Measurements from ENCODE around the gene ATP6V0C.

ATP6V0C gene

GRCh38 chr16:2493605-2494004 lies 20.1 kb upstream of the ATP6V0C start:
- no peak for DNase-seq

DNA sequence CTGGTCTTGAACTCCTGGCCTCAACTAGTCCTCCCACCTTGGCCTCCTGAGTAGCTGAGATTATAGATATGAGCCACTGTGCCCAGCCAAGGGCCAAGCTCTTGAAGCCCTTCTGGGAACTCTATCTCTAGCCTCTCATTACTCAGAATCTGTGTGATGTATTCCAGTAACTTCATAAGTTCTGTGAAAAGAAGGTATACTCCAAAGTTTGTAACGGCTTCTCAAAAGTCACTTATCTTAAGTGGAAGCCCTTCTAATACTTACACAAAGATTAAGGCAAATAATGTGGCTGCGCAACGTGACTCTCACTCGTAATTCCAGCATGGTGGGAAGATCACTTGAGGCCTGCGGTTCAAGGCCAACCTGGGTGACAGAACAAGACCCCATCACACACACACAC lies 19.1 kb upstream of the ATP6V0C start:
- no peak for DNase-seq

GRCh38 chr16:2495041-2495440 lies 18.7 kb upstream of the ATP6V0C start:
- no peak for DNase-seq

GRCh38 chr16:2496223-2497115 lies 17.3 kb upstream of the ATP6V0C start:
- no peak for DNase-seq

- no peak for DNase-seq
These were observed 16.6 kb upstream of the ATP6V0C start for GRCh38 chr16:2497116-2497630.

- DNase-seq = no peak
These were observed 15.9 kb upstream of the ATP6V0C start for GRCh38 chr16:2497695-2498484.

DNA sequence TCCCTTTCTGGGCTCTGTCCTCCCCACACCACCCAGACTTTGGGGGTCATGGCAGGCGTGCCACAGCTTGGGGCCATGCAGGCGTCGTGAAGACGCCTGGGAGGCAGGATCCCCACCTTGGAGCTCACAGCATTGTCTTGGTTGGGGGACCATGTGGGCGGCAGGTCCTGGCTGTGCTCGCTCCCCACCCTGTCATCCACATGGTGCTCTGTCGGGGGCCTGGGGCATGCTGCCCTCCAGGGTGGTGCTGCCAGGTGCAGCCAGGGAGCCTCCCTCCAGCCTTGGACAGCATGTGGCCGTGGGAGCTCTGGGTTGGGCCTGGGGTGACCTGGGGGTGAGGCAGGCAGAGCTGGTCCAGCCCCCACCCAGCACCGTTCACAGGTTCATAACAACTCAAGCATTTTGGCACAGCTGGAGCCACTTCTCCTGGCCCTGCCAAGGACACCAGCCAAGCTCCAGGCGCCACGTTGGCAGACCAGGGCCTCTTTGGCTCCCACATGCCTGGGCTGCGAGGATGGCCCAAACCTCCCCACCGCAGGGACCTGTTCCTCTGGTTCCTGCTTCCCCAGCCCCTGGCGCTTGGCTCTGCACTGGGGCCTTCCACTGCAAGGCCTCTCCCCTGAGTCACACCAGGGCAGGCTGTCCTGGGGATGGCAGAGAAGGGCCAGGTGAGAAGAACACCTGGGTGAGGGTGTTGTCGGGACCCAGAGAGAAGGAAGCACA lies 15.1 kb upstream of the ATP6V0C start:
- DNase-seq = no peak

- no peak for DNase-seq
These were observed 14.3 kb upstream of the ATP6V0C start for GRCh38 chr16:2499454-2499853.

- no peak for DNase-seq
These were observed 13.8 kb upstream of the ATP6V0C start for GRCh38 chr16:2499890-2500429.

- DNase-seq = no peak
These were observed 13.3 kb upstream of the ATP6V0C start for GRCh38 chr16:2500430-2500917.

DNA sequence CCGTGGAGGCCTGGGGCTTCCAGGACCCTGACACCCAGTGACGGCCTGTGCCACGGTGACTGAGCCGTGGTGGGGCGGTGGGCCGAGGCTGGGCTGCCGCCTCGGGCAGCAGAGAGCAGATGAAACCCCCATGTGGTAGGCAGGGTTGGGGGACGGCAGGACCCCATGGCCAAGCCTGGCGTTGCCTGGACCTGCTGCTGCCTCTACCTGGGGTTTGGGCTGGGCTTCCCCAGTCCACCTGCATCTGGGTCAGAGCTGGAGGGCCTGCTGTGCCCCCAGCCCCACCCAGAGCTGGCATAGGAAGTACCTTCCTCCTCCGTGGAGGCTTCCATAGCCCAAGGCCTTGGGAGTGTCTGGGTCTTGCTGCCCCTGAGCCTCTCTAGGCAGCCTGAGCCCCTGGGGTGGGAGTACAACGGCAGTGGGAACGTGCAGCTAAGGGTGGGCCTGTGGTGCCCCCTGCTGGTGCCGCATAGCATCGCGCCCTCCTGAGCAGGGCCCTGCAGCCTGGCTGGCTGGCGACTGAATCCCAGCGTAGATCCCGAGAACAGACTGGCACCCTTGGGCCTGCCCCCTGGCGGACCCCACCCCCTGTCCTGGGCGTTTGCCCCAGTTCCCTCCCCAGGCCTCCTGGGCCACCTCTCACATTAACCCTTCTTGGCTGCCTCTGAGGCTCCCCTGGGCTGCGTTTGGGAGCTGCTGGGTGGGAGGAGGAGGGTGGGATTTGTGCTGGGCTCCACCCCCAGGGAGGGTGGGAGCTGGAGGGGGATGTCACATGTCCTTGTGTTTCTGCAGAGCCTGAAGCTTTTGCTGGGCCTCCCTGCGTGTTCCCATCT lies 12.6 kb upstream of the ATP6V0C start:
- peak; percentile 89 for DNase-seq

DNA sequence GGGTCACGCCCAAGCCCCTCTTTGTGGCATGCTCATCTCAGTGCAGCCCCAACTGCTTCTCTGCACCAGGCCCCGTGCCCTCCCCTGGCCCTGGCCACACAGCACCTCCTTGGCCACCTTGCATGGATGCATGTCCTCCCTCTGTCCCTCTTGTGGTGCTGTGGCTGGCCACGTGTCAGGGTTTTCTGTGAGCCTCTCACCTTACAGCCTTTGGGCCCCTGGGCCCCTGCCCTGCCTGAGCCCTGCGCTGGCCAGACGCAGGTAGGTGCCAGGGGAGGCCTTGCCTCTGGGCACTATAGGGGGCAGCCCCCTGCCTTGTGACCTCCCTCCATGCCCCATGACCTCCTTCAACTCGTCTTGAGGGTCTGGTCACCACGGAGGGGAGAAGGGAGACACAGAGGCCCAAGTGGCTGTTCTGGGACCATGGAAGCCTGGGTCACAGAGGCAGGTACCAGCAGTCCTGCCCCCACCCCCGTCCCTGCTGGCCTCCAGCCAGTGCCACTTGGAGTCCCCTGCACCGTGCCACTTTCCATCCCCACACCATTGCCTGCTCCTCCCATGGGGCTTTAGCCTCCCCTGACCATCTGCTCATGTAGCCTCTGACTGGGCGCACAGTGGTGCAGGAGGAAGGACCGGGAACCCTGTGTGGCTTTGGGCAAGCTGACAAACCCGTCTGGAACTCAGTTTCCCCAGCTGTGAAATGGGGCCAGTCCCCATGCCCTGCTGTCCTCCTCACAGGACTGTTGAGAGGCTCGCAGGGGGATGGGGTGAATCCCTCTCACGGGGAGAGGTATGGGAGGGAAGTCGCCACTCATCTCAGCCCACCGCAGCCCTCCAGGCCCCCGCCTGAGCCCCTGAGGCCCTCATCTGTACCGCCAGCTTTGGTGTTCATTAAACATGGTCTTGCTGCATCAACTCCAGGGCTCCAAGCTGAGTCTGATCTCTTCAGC lies 11.5 kb upstream of the ATP6V0C start:
- no peak for DNase-seq

DNA sequence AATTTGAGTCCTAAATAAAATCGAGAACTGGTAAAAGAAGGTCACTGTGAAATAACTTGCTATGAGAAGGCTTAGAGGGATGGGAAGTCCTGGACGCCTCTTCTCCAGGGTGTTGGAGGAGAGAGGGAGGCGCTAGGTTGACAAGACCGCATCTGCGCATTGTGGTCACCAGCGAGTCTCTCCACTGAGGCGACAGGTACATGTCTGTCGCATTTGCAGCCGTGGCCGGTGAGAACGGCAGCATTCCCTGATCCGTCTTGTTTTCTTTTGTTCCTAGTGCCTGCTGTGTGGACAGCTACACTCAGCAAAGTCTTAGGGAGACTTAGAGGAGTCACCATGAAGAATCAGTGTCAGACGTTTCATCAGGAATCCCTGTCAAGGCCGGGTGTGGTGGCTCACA lies 8.1 kb upstream of the ATP6V0C start:
- no peak for DNase-seq

DNA sequence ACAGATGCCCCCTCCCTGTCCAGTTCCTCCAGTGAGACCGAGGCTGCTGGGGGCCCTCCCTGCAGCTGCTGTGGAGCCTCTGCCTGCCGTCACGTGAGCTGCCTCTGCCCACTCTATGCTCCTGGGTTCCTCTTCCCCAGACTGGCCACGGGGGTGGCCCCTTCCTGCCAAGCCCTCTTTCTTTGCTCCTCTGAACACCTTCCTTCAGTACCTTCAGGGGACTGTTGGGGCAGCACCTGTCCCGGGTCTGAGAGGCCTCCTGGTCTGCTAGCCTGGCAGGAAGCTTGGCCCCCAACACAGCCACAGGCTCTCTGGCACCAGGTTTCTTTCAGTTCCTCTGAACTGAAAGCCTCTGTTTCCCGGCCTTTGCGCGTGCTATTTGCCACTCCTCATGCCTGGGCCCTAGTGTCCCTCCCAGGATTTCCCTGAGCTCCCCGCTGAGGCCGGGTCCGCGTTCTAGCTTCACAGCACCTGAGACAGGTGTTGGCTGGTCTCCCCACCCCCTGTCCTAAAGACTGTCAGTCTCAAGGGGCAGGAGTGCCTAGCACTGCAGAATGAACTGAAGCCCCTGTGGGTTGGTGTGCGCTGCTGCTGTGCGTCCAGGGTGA lies 6.6 kb upstream of the ATP6V0C start:
- peak; percentile 69 for DNase-seq

GRCh38 chr16:2507665-2508064 lies 6.1 kb upstream of the ATP6V0C start:
- peak; percentile 90 for DNase-seq

- no peak for DNase-seq
These were observed 4.9 kb upstream of the ATP6V0C start for GRCh38 chr16:2508722-2509400.

- peak; percentile 50 for DNase-seq
These were observed 2.5 kb upstream of the ATP6V0C start for GRCh38 chr16:2511128-2511800.

DNA sequence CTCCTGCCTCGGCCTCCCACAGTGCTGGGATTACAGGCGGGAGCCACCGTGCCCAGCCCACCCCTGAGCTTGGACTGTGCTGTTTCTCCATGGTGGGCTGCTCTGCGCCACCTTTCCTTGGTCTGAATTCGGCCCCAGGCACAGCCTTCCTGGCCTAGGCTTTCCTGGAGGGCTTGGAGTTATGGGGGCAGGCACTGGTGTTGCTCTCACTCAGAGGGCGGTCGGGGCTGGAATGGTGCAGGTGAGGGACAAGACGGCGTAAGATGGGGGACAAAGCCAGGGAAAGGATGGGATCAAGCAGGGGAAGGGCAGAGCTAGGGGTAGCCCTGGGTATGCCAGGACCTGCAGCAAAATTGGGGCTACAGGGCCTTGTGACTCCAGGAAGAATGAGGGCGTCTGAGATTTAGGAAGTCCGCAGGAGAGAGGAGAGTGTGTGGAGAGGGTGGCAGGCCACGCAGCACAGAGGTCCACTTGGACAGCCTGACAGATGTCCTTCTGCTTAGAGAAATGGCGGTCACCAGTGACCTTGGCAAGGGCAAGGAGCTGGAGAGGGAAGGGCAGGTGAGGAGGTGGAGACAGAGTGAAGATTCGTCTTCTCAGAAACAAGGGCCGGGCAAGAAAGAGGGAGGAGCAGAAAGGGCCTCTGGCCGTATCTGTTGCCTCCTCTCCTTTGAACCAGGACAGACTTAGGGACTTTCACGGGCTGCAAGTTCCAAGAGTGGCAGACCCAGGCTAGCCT lies 1.6 kb upstream of the ATP6V0C start:
- DNase-seq = no peak
